HepG2 (cell line): ENCODE data around the gene HOXC9.

Experiments
- CHD2 ChIP-seq: IDR thresholded peaks from 2 replicates; pipeline ENCODE4 v1.6.1; 2011; ENCODE audit warnings: low read depth, low read length, improper control_type of control experiment
- PHF21A ChIP-seq: sonication (generic); formaldehyde crosslinking; IDR thresholded peaks from 2 replicates; pipeline ENCODE4 v1.5.0; 2020; ENCODE audit warnings: mild to moderate bottlenecking, missing genetic modification reagents
- POLR2A ChIP-seq, 2 experiments: IDR thresholded peaks; 2 replicates each; pipeline ENCODE4 v1.6.1; 2011; ENCODE audit warnings: low read depth in 2 of 2, low read length in 2 of 2, mild to moderate bottlenecking in 1 of 2, moderate library complexity in 1 of 2; ENCODE audit not compliant: insufficient read depth in 1 of 2
- SAFB2 ChIP-seq: sonication (generic); formaldehyde crosslinking; IDR thresholded peaks from 2 replicates; pipeline ENCODE4 v1.5.1; 2020; ENCODE audit warnings: missing genetic modification reagents, low read depth, mild to moderate bottlenecking, borderline replicate concordance
- SATB2 ChIP-seq: sonication (generic); formaldehyde crosslinking; IDR thresholded peaks from 2 replicates; pipeline ENCODE4 v1.5.0; 2020; ENCODE audit warnings: missing genetic modification reagents
- TCF7 ChIP-seq: sonication (generic); IDR thresholded peaks from 2 replicates; pipeline ENCODE4 v1.6.1; 2016; ENCODE audit warnings: antibody characterized with exemption, low read depth
- TGIF2 ChIP-seq: IDR thresholded peaks from 2 replicates; pipeline ENCODE4 v1.6.1; 2016; ENCODE audit warnings: control low read depth, missing compliant biosample characterization
- YY1 ChIP-seq: IDR thresholded peaks from 2 replicates; pipeline ENCODE4 v1.6.1; 2011; ENCODE audit warnings: low read length, low read depth, moderate library complexity, mild to moderate bottlenecking; ENCODE audit not compliant: insufficient read depth, insufficient replicate concordance
- ZNF121 ChIP-seq: sonication (generic); formaldehyde crosslinking; IDR thresholded peaks from 2 replicates; pipeline ENCODE4 v1.5.0; 2020; ENCODE audit warnings: mild to moderate bottlenecking, missing genetic modification reagents

GRCh38 chr12:54051874-54052437, 52.0 kb downstream of the HOXC9 start:
- no peak for TF ChIP-seq POLR2A (IDR thresholded peaks at IDR 0.05; ENCODE audit: insufficient read depth in 1 of 2, low read depth in 2 of 2, low read length in 2 of 2)
- TF ChIP-seq TCF7 = no peak
- TF ChIP-seq TGIF2 (CRISPR knock-in tag) = no peak
- TF ChIP-seq PHF21A = no peak
- TF ChIP-seq SATB2 (CRISPR knock-in tag) = no peak
- no peak for TF ChIP-seq YY1
- no peak for TF ChIP-seq CHD2
- TF ChIP-seq ZNF121 (CRISPR knock-in tag) = no peak
- no peak for TF ChIP-seq SAFB2 (CRISPR knock-in tag)
